ENCODE measurements around the gene ARHGEF25.
"Not testable (repeated sequence)": the region's sequence is repeated elsewhere in the genome, so short reads cannot be mapped to it uniquely, and the experiment has no call there.

ARHGEF25 gene

DNA sequence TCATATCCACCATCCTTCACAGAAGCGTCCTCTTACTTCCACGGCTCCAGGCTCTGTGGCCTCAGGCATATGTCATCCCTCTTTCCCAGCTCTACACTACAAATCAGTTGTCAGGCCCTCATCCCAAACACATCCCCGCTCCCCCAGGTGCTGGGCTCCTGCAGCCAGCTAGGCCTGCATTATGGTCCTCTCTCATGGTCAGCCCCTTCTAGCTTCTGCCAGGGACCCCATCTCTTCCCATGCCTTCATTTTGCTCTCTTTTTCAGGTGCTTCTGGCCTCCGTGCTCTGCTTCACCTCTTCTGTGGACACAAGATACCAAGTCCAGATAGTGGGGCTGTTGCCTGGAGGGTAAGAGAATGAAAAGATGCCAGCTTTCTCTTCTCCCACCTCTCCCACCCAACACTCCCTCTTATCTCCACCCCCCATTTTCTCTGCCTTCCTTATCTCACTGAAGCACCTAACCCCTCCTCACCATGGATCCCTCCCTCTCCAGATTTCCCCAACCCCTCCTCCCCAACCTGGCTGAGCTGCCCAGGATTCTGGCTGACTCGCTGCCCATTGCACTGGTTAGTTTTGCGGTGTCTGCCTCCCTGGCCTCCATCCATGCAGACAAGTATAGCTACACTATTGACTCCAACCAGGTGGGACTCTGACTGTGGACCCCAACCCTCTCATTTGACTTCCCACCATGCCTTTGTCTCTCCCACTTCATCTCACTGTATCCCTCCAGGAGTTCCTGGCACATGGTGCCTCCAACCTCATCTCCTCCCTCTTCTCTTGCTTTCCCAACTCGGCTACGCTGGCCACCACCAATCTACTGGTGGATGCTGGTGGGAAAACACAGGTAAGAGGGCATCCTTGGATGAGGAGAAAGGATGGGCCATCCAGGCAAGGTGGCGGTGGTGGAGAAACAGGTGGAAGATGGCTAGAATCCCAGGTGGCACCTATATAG, 11.3 kb downstream of the ARHGEF25 start:
- DNase-seq = no peak

DNA sequence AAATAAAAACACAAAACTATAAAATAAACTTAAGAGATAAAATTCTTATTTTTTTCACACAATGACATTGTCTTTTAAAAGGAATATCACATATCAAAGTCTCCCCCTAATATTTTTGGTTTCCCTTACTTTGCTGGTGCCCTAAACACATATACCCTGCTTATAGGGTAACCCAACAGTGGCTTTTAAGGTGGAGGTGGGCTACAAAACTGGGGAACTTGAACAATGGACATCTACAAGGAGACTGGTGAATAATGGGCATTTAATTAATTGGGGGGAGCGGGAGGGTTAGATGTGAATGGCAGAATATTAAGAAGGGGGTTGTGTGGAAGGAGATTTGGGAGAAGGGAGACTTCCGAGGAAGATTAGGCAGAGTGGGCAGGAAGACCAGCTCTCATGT, 12.2 kb downstream of the ARHGEF25 start:
- no peak for DNase-seq

DNA sequence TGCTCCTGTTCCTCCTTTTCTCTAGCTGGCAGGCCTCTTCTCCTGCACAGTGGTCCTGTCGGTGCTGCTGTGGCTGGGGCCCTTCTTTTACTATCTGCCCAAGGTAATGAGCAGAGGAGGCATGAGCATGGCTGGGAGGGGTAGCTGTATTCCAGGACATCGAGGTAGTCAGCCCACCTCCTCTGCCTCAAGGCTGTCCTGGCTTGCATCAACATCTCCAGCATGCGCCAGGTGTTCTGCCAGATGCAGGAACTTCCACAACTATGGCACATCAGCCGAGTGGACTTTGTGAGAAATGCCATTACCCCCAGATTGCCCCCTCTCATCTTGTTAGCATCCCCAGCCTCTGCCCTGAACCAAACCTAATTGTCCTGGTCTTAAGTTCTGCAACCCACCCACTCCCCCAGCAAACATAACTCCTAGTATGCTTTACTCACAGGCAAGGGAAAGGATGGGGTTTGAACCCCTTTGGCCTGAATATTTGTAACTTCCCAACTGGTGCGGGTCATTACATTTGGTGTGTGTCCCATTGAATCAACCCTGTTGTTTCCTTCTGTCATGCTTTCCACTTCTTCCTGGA, 12.7 kb downstream of the ARHGEF25 start:
- no peak for DNase-seq

DNA sequence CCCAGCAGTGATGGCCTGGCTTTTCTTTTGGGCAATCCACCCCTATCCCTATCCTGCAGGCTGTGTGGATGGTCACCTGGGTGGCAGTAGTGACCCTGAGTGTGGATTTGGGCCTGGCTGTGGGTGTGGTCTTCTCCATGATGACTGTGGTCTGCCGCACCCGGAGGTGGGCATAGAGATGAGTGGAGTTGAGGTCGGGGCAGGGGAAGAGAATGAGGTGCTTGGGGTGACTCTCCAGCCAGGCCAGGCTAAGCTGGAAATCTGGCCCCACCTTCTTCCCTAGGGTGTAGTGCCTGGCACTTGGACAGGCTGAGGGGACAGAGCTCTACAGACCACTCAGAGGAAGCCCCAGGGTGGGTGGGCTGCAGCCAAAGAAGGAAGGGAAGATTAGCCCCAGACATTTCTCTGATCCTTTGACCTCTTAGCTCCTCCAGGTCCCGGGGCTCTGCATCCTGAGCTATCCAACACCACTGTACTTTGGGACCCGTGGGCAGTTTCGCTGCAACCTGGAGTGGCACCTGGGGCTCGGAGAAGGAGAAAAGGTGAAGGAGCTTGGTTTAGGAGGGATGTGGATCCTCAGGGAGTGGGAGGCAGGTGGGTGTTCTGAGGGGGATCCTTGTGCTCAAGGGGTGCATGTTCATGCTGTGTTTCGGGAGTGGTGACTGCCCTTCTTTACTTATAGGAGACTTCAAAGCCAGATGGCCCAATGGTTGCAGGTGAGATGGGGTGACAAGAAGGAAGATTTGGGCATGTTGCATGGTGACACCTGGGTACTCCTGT, 13.4 kb downstream of the ARHGEF25 start:
- DNase-seq = no peak

DNA sequence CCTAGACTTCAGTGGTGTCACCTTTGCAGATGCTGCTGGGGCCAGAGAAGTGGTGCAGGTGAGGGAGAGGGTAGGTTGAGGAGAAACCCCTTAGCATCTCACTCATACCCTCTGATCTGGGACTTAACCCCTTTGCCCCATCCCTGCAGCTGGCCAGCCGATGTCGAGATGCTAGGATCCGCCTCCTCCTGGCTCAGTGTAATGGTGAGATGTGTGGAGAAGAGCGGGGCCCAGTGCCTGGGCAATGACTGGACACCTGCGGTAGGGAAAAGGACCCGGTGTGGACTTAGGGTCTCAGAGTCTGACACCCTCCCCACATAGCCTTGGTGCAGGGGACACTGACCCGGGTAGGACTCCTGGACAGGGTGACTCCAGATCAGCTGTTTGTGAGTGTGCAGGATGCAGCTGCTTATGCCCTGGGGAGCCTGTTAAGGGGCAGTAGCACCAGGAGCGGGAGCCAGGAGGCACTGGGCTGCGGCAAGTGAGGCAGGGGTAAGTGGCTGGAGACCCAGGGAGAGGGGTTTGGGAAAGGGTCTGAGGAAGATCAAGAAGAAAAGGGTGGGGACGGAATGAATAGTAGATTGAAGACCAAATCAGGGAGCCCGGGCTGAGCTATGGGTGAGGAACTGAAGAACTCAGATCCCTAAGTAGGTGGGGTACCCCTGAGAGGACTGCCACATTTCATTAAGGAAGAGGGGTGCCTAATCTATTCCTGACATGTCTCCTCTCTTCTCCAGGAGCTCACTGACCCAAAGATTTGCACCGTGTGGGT, 14.2 kb downstream of the ARHGEF25 start:
- no peak for DNase-seq

DNA sequence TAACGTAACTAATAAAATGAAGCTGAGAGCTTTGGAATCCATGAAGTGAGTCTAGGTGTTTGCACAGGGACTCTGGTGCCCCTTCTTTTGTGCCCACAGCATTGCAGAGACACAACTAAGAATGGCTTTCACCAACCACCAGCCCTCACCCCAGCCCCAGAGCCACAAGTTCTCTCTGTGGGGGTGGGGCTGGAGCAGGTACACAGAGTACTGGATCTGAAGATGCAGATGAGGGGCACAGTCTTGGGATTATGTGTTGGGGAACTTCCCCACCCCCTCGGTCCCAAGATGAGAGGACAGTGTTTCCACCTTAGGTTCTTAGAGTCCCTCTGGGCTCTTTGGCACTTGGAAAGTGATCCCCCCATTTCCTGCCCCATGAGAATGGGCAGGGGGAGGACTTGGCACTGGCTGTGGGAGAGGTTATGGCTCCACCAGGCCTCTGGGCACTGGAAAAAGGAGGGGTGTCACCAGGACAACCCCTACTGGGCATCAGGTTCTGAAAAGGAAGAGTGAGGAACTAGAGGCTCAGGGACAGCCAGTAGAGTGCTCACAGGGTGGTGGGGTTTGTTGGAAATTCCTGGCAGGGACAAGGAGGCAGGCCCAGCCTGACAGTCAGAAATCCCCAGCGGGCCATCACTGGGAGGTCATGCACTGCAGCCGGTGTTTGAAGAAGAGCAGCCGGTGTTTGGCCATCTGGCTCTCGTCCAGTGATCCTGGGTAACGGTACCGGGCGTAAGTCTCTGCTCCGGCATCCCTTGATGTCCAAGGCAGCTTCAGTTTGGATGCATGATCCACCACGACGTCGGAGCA, 15.1 kb downstream of the ARHGEF25 start:
- no peak for DNase-seq

DNA sequence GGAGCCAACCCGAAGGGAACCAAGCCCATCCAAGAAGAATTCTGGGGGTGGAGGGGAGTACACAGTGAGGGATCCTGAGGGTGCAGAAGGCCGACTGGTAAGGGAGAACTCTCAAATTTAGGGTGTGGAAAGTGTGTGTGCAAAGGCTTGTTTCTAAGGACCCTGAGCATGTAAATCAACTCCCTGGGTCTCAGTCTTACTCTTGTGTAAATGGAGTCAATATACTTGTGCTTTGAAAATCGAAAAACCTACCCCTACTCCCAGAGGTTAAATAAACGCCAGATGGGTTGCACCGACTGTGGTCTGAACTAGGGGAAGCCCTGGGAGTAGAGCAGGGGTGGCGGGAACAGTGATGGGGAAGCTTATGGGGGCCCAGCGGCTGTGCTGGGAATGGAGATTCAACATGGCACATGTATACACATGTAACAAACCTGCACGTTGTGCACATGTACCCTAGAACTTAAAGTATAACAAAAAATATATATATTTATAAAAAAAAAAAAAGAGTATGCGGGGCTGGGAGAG, 15.7 kb downstream of the ARHGEF25 start:
- DNase-seq = no peak

DNA sequence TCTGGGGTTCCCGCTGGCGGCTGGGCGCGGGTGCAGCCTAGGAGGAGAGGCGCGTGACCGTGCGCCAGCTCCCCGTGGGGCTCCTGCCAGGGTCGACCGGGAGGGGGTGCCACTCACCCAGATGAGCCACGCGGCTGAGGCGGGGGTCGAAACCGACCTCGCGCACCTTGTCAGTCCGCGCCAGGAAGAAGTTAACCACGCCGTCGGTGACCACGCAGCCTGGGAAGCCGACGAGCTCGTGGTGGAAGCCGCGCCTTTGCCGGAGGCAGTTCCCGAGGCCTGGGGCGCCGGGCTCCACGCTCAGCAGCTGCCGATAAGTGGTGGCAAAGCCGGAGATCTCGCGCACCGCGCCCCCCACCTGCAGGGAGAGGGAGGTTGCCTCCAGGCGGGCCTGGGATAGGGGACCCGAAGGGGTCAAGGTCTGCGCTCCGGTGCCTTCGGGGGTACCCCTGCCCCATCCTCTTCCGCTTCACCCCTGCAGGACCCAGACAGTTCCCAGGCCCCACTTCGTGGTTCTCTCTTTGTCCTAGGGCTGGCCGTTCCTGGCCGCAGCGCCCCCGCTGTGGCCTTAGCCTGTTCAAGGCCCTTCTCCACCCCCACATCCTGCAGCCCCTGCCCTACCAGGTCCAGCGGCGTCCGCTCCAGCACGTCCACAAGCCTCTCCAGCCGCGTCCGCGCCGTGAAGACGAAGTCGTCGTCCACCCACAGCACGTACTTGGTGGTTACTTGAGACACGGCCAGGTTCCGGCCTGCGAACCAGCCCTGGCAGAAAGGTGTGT, 16.5 kb downstream of the ARHGEF25 start:
- DNase-seq = no peak

DNA sequence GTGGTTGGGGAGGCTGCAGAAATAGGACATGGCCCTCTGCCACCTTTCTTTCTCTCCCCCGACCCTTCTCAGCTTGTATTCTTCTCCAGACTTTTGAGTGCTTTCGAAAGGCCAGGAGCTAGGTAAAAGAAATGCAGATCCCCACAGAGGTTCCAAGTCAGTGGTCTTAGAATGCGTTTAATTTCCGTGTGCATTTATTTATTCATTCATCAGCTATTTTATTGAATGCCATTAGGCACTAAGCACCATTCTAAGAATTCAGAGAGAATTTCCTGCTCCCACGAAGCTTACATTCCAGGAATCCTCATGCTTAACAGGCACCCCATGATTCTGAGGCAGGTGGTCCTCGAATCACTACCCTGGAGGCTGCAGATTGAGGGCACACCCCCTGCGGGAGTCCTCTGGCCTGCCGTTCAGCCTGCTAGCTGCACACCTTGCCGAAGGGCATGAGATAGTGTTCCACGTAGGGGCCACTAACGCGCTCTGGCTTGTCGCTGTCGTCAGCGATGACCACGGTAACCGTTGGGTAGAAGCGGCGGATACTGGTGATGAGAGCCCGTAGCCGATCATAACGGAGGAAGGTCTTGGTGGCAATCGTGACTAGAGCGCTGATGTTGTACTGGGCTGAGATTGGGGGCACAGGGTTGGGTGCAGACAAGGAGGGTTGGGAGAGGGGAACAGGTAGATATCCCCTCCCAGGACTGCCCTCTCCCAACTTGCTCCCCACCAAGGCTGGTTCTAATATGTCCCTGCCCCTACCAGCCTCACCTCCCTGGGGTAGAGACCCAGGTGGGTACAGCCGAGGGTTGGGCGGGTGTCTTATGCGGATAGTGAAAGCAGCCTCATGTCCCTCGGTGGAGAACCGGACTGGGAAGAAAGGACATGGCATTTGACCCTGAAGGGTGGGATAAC, 17.3 kb downstream of the ARHGEF25 start:
- no peak for DNase-seq

DNA sequence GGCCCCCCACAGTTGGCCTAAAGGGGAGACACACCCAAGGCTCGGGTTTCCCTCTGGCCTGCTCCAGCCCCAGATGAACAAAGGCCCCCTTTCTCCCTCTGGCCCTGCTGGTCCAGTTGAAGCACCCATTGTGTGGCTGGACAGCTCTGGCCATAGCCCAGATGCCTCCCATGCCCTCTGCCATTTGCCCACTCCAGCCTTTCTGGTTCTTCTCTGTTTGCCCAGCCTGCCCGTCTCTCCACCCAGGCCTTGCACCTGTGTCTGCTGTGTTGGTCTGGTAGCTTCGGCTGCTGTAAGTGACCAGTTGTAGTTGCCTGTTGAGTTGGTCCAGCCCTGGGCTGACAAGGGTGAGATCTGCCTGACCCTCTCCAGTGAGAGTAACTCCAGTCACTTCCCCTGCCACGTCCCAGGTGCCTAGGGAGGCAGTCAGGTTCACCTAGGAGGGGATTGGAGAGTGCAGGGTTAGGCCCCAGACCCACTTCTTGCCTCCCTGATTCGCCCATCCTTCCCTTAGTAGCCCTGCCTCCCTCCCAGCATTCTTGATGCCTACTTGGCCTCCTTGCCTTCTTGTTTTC, 18.7 kb downstream of the ARHGEF25 start:
- no peak for DNase-seq

DNA sequence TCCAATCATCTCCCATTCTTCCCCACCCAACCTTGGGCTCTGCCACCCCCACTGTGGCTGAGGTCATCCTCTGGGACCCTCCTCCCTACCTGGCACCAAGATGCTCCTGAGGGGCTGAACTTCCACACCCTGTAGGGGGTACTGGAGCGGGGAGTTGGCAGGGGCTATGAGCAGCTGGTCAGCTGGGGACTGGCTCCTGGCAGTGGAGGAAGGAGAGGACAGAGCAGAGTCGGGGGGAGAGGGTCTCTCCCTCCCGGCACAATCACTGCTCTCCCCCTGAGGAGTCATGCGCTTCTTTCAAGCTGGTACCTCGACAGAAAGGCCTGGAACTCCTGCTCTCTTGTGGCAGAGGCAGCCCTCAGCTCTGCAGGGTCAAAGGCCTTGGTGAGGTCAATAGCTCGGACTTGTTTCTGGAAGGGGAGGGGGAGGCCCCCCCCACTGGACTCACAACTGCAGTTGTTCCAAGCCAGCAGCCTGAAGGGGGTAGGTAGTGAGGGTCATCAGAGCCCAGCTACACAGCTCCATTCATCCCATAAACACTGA, 19.7 kb downstream of the ARHGEF25 start:
- DNase-seq = no peak

DNA sequence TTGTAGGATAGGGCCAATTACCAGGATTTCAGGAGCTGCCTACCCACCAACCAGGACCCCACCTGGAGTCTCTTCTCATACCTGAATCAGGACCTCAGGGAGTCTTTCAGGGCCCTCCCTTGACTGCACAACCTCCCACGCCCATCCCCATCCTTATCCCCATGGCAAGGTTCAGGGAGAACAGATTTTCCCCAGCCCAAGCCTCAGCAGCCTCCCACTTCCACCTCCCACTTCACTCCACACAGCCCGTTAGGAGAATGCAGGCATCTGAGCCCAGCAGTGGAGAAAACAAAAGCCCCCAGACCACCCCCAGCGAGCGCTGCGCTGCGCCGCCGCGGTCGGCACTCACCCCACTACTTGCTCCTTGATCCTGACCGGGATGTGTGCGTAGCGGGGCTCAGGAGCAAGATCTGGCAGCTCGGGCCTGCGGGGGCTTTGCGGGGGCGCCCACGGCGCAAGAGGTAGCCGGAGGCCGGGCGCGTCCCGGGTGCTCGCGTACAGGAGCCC, 20.4 kb downstream of the ARHGEF25 start:
- no peak for DNase-seq

DNA sequence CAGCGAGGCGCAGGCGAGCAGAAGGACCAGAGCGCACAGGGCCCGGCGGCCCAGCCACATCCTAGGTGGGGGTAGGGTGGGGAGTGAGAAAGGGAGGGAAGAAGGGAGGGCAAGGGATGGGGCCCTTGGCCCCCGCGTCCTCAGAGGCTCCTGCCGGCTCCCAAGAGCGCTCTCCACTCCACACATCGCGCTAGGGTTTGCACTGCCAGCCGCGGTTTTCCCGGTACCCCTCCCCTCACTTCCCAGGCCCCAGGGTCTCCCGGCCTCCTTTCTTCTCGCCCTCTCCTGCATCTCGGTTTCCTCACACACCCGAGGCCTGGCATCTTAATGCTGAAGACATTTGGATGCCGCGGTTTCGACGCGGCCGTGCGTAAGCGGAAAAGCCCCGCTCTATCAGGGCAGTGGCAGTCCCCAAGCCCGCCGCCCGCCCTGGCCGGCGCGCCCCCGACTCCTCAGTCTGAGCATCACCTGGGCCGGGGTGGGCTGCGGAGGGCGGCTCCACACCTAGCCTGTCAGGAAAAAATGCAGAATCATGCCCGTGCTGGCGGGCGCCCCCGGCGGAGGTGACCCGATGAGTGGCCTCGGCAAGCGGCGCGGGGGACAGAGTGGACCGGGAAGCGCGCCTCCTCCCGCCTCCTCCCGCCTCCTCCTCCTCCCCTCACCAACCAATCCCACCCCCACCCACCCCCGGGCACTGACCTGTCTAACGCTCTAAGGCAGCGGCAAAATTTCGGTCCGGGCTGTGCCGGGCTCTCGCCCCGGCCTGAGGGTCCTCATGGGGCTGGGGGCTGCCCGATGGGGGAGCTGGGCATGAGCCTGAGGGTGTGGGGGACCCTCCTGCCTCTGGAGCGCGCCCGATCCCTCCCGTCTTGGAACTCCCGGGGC, 21.1 kb downstream of the ARHGEF25 start:
- no peak for DNase-seq

DNA sequence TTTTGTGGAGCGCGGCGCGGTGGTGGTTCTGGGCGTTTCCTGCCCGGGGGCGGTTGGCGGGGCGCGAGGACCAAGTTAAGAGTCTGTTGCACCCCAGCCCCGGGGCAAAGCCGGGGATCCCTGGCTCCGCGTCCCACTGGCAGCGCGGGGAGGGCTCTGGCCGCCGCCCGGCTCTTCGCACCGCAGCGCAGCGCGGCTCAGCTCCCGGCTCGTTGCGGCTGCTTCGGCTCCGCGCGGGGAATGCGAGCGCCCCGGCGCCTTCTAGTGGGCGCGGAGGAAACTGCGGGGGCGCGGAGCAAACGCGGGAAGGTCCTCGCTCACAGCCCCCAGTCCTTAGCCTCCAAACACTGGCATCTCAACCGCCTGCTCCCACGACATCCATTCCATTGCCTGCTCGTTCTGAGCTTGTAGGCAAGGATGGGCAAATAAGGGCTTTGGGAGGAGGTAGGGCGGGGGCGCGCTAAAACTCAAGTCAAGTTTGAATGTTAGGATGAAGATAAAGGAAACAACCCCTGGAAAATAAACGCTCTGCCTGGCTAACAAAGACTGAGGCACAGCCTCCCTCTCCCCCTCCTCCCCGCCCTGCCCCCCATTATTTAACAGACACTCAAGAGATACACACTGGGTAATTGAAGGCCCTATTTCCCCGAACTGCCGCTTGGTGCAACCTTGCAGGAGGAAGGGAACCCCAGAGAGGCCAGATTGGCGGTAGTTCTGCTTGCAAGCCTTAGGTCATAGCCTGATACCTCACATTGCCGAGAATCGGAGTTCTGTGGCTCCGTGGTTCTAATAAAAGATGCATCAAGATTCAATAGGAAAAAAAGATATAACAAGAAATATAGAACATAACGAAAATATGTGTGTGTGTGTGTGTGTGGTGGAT, 22.0 kb downstream of the ARHGEF25 start, which contains the start of gene B4GALNT1:
Gene B4GALNT1 (minus strand): TSS at position 244 of the 883 bp plus-strand sequence. CDS start 1,069 bp downstream, outside the sequence.
- DNase-seq = peak; percentile 79

DNA sequence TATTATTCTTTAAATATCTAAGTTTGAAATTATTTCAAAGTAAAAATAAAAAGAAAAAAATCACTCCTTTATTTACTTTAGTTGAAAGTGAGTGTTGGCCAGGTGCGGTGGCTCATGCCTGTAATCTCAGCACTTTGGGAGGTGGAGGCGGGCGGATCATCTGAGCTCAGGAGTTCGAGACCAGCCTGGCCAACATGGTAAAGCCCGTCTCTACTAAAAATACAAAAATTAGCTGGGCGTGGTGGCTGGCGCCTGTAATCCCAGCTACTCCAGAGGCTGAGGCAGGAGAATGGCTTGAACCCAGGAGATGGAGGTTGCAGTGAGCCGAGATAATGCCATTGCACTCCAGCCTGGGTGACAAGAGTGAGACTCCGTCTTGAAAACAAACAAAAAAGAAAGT, 25.5 kb downstream of the ARHGEF25 start:
- DNase-seq = not testable (repeated sequence)

DNA sequence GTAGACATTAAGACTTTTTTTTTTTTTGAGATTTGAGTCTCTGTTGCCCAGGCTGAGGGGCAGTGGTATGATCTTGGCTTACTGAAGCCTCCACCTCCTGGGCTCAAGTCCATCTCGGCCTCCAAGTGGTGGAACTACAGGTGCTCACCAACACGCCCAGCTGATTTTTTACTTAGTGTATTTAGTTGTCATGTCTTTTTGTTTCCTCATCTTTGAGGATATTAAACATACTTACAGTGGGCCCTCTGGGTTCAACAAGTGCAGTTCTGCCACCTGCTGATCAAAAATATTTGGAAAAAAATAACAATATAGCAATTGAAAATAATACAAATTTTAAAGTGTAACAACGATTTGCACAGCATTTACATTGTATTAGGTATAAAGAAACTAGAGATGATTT, 26.1 kb downstream of the ARHGEF25 start:
- DNase-seq = no peak

DNA sequence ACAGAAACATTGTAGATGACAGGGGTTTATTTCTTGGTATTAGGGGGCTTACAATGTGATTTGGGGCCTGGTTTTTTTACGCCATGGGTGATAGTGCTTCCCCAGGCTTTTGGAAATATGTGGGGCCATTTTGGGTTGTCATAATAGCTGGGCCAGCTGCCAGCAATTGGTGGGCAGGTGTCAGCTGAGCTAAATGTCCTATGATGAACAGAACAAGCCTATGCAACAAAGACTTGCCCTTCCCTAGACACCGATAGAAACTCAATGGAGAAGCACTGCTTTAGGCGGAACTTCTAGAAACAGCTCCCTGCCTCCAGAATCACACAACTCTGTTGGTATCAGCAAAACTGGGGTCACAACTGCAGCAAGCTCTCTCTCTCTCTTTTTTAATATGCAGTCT, 26.9 kb downstream of the ARHGEF25 start:
- no peak for DNase-seq

Data from NCI-H1417 treated with DMSO at 0.1 percent for 48 hours (cell line).